ENCODE results near the gene B4GALT2.

The B4GALT2 gene

GRCh38 chr1:43951021-43951985, 27.7 kb upstream of the B4GALT2 start:
- no peak overlapping the region for H3K27ac ChIP-seq (ENCODE audit: low read depth, low read length)
- H3K4me2 ChIP-seq (ENCODE audit: low read length) = no peak overlapping the region
- H3K9ac ChIP-seq (ENCODE audit: low read length) = no peak overlapping the region
- peaks cover 4% of the 10 kb centered on the region for H3K79me1 ChIP-seq (ENCODE audit: low read length)
- H2BK5ac ChIP-seq (ENCODE audit: low read length) = no peak overlapping the region
- H4K8ac ChIP-seq (ENCODE audit: low read depth, low read length) = no peak overlapping the region
- H3K4me3 ChIP-seq (ENCODE audit: low read length) = no peak overlapping the region
- H2AK5ac ChIP-seq (ENCODE audit: low read length) = no peak overlapping the region
- no peak overlapping the region for H2BK120ac ChIP-seq (ENCODE audit: low read depth, low read length)
- no peak overlapping the region for H2BK15ac ChIP-seq (replicated peaks; ENCODE audit: low read depth)
- no peaks in the 10 kb centered on the region for H3K79me2 ChIP-seq (ENCODE audit: control insufficient read depth, insufficient read depth, low read length)
- no peak overlapping the region for H4K5ac ChIP-seq (ENCODE audit: low read length)
- H3K4me1 ChIP-seq (ENCODE audit: control insufficient read depth, low read depth, low read length) = peaks cover 2% of the 10 kb centered on the region
- no peak overlapping the region for H3K56ac ChIP-seq (ENCODE audit: low read length)
- WGBS (ENCODE audit: extremely low coverage, insufficient coverage, low lambda C conversion rate) = no CpG with 5 or more reads among the region's 4 CpGs
- no peak for DNase-seq
- H3K4ac ChIP-seq (ENCODE audit: low read depth, low read length) = no peak overlapping the region
- H3K23ac ChIP-seq (ENCODE audit: low read length) = no peak overlapping the region
- no peaks in the 10 kb centered on the region for H3K36me3 ChIP-seq (ENCODE audit: control insufficient read depth, insufficient read depth, low read length)
- no peaks in the 10 kb centered on the region for H3K27me3 ChIP-seq (ENCODE audit: insufficient read depth, low read length, poor library complexity)
- H3K18ac ChIP-seq (ENCODE audit: low read length) = no peak overlapping the region

- DNase-seq = peak; percentile 86
- Histone ChIP-seq H4K8ac (ENCODE audit: low read depth, low read length) (no peak overlapping the region), H3K79me1 (ENCODE audit: low read length) (peaks cover 2% of the 10 kb centered on the region), H3K27ac (ENCODE audit: low read depth, low read length) (no peak overlapping the region), H2BK120ac (ENCODE audit: low read depth, low read length) (no peak overlapping the region), H2AK5ac (ENCODE audit: low read length) (no peak overlapping the region), H2BK5ac (ENCODE audit: low read length) (no peak overlapping the region), H4K5ac (ENCODE audit: low read length) (no peak overlapping the region), H3K36me3 (ENCODE audit: control insufficient read depth, insufficient read depth, low read length) (no peaks in the 10 kb centered on the region), H3K23ac (ENCODE audit: low read length) (no peak overlapping the region), H3K56ac (ENCODE audit: low read length) (no peak overlapping the region), H3K4me2 (ENCODE audit: low read length) (no peak overlapping the region), H3K18ac (ENCODE audit: low read length) (no peak overlapping the region), H3K4me1 (ENCODE audit: control insufficient read depth, low read depth, low read length) (peaks cover under 1% of the 10 kb centered on the region), H3K79me2 (ENCODE audit: control insufficient read depth, insufficient read depth, low read length) (no peaks in the 10 kb centered on the region), H3K4ac (ENCODE audit: low read depth, low read length) (no peak overlapping the region), H3K9ac (ENCODE audit: low read length) (no peak overlapping the region), H3K27me3 (ENCODE audit: insufficient read depth, low read length, poor library complexity) (no peaks in the 10 kb centered on the region), H3K4me3 (ENCODE audit: low read length) (no peak overlapping the region), H2BK15ac (replicated peaks; ENCODE audit: low read depth) (no peak overlapping the region)
- 100% methylated on average over 2 of the region's 8 CpGs for WGBS (ENCODE audit: extremely low coverage, insufficient coverage, low lambda C conversion rate)
These were observed 26.2 kb upstream of the B4GALT2 start for GRCh38 chr1:43952731-43953346.

- Histone ChIP-seq H3K56ac (ENCODE audit: low read length) (no peak overlapping the region), H3K4me3 (ENCODE audit: low read length) (no peak overlapping the region), H3K9ac (ENCODE audit: low read length) (no peak overlapping the region), H2BK5ac (ENCODE audit: low read length) (no peak overlapping the region), H2AK5ac (ENCODE audit: low read length) (no peak overlapping the region), H3K79me1 (ENCODE audit: low read length) (peaks cover under 1% of the 10 kb centered on the region), H3K4ac (ENCODE audit: low read depth, low read length) (no peak overlapping the region), H3K79me2 (ENCODE audit: control insufficient read depth, insufficient read depth, low read length) (no peaks in the 10 kb centered on the region), H4K8ac (ENCODE audit: low read depth, low read length) (no peak overlapping the region), H3K27ac (ENCODE audit: low read depth, low read length) (no peak overlapping the region), H3K18ac (ENCODE audit: low read length) (no peak overlapping the region), H2BK120ac (ENCODE audit: low read depth, low read length) (no peak overlapping the region), H4K5ac (ENCODE audit: low read length) (no peak overlapping the region), H3K4me2 (ENCODE audit: low read length) (no peak overlapping the region), H2BK15ac (replicated peaks; ENCODE audit: low read depth) (no peak overlapping the region), H3K27me3 (ENCODE audit: insufficient read depth, low read length, poor library complexity) (no peaks in the 10 kb centered on the region), H3K4me1 (ENCODE audit: control insufficient read depth, low read depth, low read length) (no peaks in the 10 kb centered on the region), H3K23ac (ENCODE audit: low read length) (no peak overlapping the region), H3K36me3 (ENCODE audit: control insufficient read depth, insufficient read depth, low read length) (no peaks in the 10 kb centered on the region)
- no peak for DNase-seq
- WGBS (ENCODE audit: extremely low coverage, insufficient coverage, low lambda C conversion rate) = no CpG with 5 or more reads among the region's 3 CpGs
These were observed 25.6 kb upstream of the B4GALT2 start for GRCh38 chr1:43953361-43953760.

DNA sequence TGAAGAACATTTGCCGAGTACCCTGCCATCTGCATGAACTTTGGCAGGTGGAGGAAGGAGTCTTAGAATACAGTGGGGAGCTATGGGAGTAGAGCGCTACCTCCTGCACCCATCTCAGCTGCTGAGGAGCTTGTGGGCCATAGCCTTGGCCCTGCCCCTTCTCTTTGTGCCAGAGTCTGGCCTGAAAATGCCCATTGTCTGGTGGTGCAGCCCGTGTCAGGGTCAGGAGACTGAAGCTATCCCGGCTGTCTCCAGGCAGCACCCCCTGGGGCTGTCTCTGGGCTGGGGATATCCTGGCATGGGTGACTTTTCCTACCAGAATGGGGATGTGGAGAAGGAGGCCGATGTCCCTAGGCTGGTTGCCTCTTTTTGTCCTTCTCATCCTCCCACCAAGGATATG, 25.0 kb upstream of the B4GALT2 start:
- H2BK120ac ChIP-seq (ENCODE audit: low read depth, low read length) = no peak overlapping the region
- no peak overlapping the region for H3K9ac ChIP-seq (ENCODE audit: low read length)
- no peaks in the 10 kb centered on the region for H3K27me3 ChIP-seq (ENCODE audit: insufficient read depth, low read length, poor library complexity)
- H3K4me2 ChIP-seq (ENCODE audit: low read length) = no peak overlapping the region
- H3K4me1 ChIP-seq (ENCODE audit: control insufficient read depth, low read depth, low read length) = no peaks in the 10 kb centered on the region
- H3K18ac ChIP-seq (ENCODE audit: low read length) = no peak overlapping the region
- H3K36me3 ChIP-seq (ENCODE audit: control insufficient read depth, insufficient read depth, low read length) = no peaks in the 10 kb centered on the region
- H3K79me1 ChIP-seq (ENCODE audit: low read length) = no peaks in the 10 kb centered on the region
- no peak overlapping the region for H3K4me3 ChIP-seq (ENCODE audit: low read length)
- no peaks in the 10 kb centered on the region for H3K79me2 ChIP-seq (ENCODE audit: control insufficient read depth, insufficient read depth, low read length)
- no peak overlapping the region for H2BK15ac ChIP-seq (replicated peaks; ENCODE audit: low read depth)
- DNase-seq = no peak
- WGBS (ENCODE audit: extremely low coverage, insufficient coverage, low lambda C conversion rate) = no CpG with 5 or more reads among the region's 5 CpGs
- no peak overlapping the region for H3K56ac ChIP-seq (ENCODE audit: low read length)
- no peak overlapping the region for H3K27ac ChIP-seq (ENCODE audit: low read depth, low read length)
- no peak overlapping the region for H4K8ac ChIP-seq (ENCODE audit: low read depth, low read length)
- no peak overlapping the region for H2BK5ac ChIP-seq (ENCODE audit: low read length)
- no peak overlapping the region for H4K5ac ChIP-seq (ENCODE audit: low read length)
- no peak overlapping the region for H3K4ac ChIP-seq (ENCODE audit: low read depth, low read length)
- no peak overlapping the region for H2AK5ac ChIP-seq (ENCODE audit: low read length)
- H3K23ac ChIP-seq (ENCODE audit: low read length) = no peak overlapping the region

GRCh38 chr1:43956234-43956633, 22.8 kb upstream of the B4GALT2 start:
- WGBS (ENCODE audit: extremely low coverage, insufficient coverage, low lambda C conversion rate) = no CpG with 5 or more reads among the region's 8 CpGs
- Histone ChIP-seq H3K36me3 (ENCODE audit: control insufficient read depth, insufficient read depth, low read length) (no peaks in the 10 kb centered on the region), H3K4me2 (ENCODE audit: low read length) (no peak overlapping the region), H3K4ac (ENCODE audit: low read depth, low read length) (no peak overlapping the region), H4K5ac (ENCODE audit: low read length) (no peak overlapping the region), H3K18ac (ENCODE audit: low read length) (no peak overlapping the region), H3K9ac (ENCODE audit: low read length) (no peak overlapping the region), H3K4me1 (ENCODE audit: control insufficient read depth, low read depth, low read length) (no peaks in the 10 kb centered on the region), H4K8ac (ENCODE audit: low read depth, low read length) (no peak overlapping the region), H3K56ac (ENCODE audit: low read length) (no peak overlapping the region), H2BK5ac (ENCODE audit: low read length) (no peak overlapping the region), H2BK120ac (ENCODE audit: low read depth, low read length) (no peak overlapping the region), H3K27ac (ENCODE audit: low read depth, low read length) (no peak overlapping the region), H3K23ac (ENCODE audit: low read length) (no peak overlapping the region), H2AK5ac (ENCODE audit: low read length) (no peak overlapping the region), H2BK15ac (replicated peaks; ENCODE audit: low read depth) (no peak overlapping the region), H3K27me3 (ENCODE audit: insufficient read depth, low read length, poor library complexity) (no peaks in the 10 kb centered on the region), H3K79me1 (ENCODE audit: low read length) (no peaks in the 10 kb centered on the region), H3K4me3 (ENCODE audit: low read length) (no peak overlapping the region), H3K79me2 (ENCODE audit: control insufficient read depth, insufficient read depth, low read length) (no peaks in the 10 kb centered on the region)
- DNase-seq = no peak
